NAMALWA (cell line): ENCODE data around the gene STMN3.
"Not testable (repeated sequence)": the region's sequence is repeated elsewhere in the genome, so short reads cannot be mapped to it uniquely, and the experiment has no call there.

Experiments used
- DNase-seq: peaks from one replicate; pipeline ENCODE4 v3.0.0-alpha.2; 2015; ENCODE audit warnings: low spot score

Gene STMN3

DNA sequence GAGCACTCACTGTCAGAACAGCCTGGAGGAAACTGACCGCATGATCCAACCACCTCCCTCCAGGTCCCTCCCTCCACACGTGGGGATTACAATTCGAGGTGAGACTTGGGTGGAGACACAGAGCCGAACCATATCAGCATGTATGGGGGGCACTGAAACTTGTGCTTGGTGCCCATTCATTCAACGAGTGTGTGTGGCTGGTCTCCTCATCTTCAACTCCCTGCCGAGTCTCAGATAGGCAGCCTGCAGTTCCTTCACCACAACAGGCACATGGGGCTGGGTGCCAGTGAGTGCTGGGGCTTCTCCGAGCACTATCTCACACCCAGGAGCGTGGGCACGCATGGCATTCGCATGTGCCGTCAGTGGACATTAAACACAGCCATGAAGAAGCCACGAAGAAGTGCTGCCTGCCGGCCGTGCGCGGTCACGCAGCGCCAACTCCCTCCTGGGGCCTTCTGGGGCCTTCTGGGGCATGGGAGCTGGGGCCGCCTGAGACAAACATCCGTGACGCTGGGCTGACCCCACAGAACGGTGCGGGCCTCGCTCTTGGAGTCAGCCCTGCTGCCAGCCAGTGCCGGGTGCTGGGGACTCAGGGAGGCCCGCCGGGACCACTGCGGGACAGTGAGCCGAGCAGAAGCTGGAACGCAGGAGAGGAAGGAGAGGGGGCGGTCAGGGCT is 4.2 kb upstream of the STMN3 start:
- DNase-seq = no peak

DNA sequence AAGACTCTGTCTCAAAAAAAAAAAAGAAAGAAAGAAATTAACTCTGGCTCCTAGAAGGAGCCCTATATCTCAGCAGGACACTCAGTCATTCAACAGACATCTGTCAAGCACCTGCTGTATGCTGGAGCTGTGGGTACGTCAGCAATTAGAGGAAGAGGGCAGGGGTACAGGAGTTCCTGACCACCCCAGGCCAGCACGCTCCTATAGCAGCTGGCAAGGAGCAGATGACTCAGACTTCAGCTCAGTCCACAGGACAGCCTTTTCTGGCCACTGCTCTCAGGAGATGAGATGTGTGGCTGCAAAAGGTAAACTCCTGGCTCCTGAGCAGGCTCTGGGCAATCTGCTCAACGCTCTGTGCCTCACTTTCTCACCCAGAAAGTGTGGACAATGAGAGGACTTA is 3.2 kb upstream of the STMN3 start:
- no peak for DNase-seq

- DNase-seq = no peak
Measured at GRCh38 chr20:63655249-63655648, 2.0 kb upstream of the STMN3 start.

DNA sequence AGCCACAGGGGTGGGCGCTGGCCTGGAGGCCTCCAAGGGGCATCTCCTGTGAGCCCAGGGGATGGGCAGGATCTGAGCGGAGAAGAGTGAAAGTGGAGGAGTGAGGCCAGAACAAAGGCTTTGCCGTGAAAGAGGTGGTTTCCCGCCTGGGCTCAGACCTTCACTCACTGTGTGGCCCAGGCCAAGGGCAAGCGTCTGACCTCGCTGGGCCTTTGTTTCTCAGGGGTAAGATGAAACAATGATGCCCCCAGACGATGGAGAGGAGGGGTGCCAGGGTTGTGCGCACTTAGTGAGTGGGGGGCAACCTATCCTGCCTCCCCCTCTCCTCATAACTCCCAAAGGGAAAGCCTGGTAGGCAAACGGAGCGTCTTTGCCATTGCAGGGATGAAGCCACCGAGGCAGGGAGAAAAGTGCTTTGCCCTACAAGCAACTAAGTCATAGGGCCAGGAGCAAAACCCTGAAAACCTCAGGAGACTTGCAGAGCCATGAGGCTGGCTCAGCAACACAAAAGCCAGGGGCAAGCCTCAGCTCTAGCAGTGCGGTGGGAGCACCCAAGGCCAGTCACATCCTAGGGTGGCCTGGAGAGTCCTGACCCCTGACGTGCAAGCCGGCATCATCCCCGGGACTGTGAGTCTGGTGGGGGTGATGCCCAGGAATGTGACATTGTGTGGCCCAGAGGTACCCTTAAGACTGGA is 897 bp upstream of the STMN3 start:
- no peak for DNase-seq

GRCh38 chr20:63652192-63652980 is 838 bp downstream of the STMN3 start:
- no peak for DNase-seq

- DNase-seq = no peak
Measured at GRCh38 chr20:63651942-63652191, 1.4 kb downstream of the STMN3 start.

DNA sequence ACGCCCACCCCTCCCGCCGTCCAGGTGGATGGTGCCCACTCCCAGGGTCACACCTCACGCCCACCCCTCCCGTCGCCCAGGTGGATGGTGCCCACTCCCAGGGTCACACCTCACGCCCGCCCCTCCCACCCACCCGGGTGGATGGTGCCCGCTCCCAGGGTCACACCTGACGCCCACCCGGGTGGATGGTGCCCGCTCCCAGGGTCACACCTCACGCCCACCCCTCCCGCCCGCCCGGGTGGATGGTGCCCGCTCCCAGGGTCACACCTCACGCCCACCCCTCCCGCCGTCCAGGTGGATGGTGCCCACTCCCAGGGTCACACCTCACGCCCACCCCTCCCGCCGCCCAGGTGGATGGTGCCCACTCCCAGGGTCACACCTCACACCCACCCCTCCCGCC is 2.7 kb downstream of the STMN3 start:
- not testable (repeated sequence) for DNase-seq

GRCh38 chr20:63648895-63649589 is 4.2 kb downstream of the STMN3 start:
- DNase-seq = no peak

- no peak for DNase-seq
Measured at GRCh38 chr20:63648190-63648589, 5.0 kb downstream of the STMN3 start.

- DNase-seq = no peak
Measured at GRCh38 chr20:63645218-63645617, 8.0 kb downstream of the STMN3 start.

DNA sequence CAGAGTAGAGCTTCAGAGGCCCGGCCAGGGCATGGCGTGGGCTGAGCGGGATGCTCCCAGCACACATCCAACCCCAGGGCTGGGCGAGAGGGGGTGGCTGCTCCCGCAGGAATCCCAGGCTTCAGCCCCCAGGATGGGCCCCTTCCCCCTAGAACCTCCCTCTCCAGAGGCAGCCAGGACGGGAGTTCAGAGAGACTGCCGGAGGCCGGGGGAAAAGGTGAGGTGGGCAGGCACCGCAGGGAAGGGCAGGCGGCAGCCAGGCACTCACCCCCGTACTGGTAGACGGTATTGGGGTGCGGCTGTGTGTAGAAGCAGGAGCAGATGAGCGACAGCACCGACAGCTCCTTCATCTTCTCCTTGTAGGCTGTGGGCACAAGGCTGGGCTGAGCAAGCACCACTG is 9.3 kb downstream of the STMN3 start:
- DNase-seq = no peak

DNA sequence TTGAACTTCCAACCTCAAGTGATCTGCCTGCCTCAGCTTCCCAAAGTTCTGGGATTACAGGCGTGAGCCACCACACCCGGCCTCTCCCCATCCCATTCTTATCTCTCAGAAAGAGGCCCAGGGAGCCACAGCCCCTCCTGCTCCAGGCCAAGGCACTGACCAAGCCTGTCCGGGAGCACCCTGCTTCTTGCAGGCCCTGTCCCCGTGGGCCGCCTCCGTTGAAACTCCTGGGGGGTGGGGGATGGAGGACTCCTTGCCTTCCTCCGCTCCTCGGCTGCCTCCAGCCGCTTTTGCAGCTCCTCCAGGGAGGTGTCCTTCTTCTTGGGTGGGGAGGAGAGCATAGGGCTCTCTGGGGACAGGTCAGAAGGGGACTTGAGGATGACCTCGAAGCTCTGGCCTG is 9.7 kb downstream of the STMN3 start:
- no peak for DNase-seq

DNA sequence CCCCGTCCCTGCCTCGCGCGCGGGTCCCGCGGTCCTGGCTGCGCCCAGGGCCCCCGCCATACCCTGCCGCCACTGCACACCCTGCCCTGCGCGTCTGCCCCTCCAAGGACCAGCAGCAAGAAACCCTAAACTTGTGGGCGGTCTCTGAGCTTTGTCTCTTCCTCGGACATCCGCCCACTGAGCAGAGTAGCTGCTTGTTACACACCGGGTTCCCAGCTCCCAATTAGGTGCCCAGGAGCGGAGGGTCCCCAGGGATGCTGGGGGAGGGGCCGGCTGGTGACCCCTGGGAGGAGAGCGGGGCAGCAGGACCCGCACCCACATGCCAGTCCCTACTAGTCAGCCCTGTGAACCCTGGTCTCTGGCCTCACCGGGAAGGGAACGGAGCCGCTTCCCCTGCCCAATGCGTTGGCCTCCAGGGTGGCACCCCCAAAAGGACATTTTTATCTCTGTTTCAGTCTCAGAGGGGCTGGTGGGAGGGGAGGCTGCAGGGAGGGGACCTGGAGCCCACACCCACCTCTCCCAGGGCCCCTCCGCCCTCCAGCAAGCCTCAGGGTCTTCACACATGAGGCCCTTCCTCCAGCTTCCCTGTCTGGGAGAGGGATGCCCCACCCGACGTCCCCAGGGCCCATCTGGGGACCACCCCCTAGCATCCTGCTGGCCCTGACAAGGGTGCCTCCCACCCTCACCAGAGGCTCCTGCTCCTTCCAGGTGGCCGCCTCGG is 10.5 kb downstream of the STMN3 start:
- no peak for DNase-seq

DNA sequence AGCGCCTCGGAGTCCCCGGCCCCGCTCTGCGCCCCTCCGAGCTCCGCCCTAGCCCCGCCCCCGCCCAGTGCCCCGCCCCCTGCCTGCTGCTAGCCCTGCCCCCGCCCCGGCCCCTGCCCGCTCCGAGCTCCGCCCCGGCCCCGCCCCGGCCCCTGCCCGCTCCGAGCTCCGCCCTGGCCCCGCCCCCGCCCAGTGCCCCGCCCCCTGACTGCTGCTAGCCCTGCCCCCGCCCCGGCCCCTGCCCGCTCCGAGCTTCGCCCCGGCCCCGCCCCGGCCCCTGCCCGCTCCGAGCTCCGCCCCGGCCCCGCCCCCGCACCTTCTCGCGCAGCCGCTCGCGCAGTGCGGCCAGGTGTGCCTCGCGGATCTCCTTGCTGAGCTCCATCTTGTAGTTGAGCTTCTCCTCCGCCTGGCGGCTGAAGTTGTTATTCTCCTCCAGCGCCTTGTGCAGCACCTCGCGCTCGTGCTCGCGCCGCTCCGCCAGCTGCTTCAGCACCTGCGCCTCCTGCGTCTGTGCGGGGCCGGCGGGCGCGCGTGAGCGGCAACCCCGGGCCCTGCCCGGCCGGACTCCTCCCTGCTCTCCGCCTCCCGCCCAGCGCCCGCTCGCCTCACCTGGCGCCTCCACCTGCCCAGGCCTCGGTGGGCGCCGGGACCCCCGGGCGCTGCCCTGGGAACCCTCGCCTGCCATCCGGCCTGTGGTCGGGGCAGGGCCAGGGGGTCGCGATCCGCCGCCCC is 11.3 kb downstream of the STMN3 start:
- peak; percentile 97 for DNase-seq

DNA sequence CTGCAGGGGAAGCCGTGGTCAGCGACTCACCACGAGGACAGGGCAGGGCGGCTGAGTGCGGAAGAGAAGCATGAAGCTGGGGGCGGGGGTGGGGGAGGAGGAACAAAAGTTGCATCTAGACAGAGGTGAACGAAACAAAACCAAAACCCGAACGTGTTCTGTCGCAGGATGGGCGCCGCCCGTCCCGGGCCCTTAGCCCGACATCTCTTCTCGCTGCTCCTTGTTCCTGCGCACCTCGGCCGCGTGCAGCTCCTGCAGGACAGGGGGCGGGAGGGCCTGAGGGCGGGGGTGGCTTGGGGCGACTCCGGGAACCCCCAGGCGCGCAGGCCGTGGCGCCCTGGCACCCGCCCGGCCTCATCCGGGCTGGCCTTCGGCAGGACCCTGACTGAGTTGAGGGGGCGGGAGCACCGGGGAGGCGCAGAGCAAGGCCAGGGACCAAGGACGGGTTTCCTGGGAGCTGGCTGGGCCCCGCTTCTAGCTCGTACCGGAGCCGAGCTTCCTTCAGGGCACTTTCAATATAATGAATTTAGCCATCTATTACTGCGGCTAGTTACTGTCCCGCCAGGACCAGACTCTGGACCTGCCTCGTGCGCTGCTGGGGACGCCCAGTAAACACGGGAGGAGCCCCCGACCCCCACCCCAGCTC is 12.0 kb downstream of the STMN3 start:
- peak; percentile 62 for DNase-seq

DNA sequence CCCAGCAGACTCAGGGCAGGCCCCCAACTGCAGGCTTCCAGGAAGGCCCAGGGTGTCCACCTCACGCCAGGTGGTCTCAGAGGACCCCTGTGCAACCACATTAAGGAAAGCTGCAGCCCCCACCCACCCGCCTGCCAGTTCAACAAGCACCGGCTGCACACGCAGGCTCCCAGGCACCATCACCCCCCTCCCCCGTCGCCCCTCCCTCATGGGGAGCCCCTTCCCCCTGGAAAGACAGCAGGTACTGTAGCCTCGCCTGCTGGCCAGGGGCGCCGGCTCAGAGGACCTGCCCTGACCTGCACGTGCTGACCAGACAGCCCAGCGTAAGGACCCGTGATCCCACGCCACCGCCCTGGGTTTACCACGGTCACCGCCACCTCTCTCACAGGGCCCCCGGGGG is 12.5 kb downstream of the STMN3 start:
- not testable (repeated sequence) for DNase-seq

DNA sequence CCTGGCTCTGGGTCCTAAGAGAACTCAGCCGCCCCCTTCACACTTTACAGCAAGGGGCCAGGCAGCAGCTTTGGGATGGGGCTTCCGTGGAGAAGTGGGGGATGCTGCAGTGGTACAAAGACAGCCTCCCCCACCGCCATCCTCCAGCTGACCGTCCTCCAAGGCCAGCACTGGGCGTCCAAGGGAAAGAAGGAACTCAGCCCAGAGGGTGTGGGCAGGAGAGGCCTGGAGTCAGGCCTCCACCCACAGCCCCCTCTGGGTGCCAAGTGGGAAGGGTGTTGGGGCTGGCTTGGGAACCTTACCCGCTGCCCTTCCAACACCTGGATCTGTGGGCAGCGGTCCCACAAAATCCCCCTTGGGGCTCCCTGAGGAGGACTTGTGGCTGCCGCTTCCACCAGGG is 13.1 kb downstream of the STMN3 start:
- no peak for DNase-seq

DNA sequence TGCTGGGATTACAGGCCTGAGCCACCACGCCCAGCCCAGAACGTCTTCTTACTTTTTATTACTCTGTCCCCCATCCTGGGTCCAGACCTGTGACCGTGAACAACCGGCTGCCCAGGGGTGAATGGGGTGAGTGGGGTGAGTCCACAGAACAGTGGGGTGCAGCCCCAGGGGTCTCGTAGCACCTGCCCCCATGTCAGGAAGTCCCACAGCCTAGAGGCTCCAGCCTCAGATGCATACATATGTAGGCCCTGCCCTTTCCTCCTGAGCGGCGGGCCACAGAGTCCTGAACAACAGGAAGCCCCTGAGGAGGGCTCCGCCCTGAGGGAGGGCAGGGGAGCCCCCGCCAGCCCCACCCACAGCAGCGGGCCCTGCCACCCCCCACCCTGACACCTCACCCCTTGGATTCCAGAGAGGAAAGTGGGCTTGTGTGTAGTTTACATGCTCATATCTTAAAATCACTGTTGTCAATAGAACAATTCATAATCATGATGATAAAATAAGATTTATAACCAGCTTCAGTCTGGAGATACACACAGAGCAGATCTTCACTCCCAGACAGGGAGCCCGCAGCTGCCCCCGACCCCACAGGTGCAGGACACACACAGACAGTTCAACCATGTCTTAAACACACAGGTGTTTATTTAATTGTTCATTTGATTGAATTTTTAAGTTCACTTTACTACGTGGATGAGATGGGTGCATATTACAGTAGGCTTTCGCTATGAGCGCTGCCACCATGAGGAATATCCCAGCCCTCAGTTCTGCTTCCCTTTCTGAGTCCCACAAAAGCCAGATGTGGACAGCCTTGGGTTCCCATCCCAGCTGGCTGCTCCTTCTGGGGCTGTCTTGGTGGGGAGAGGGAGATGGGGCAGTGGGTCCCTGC is 13.9 kb downstream of the STMN3 start:
- DNase-seq = peak; percentile 80

GRCh38 chr20:63636752-63637628 is 16.2 kb downstream of the STMN3 start:
- no peak for DNase-seq
